PC-9 (cell line): ENCODE results near the gene OGA.

Source experiments
- CTCF ChIP-seq: fragments of 200-600 bp; sonication (generic); conservative IDR thresholded peaks from 2 replicates; pipeline ENCODE4 v1.6.1; 2017; ENCODE audit warnings: mixed run types, antibody characterized with exemption, mild to moderate bottlenecking, moderate library complexity
- EZH2 ChIP-seq: fragments of 200-600 bp; sonication (generic); IDR thresholded peaks from 2 replicates; pipeline ENCODE4 v1.8.0; 2017; ENCODE audit warnings: antibody characterized with exemption, low read depth

DNA sequence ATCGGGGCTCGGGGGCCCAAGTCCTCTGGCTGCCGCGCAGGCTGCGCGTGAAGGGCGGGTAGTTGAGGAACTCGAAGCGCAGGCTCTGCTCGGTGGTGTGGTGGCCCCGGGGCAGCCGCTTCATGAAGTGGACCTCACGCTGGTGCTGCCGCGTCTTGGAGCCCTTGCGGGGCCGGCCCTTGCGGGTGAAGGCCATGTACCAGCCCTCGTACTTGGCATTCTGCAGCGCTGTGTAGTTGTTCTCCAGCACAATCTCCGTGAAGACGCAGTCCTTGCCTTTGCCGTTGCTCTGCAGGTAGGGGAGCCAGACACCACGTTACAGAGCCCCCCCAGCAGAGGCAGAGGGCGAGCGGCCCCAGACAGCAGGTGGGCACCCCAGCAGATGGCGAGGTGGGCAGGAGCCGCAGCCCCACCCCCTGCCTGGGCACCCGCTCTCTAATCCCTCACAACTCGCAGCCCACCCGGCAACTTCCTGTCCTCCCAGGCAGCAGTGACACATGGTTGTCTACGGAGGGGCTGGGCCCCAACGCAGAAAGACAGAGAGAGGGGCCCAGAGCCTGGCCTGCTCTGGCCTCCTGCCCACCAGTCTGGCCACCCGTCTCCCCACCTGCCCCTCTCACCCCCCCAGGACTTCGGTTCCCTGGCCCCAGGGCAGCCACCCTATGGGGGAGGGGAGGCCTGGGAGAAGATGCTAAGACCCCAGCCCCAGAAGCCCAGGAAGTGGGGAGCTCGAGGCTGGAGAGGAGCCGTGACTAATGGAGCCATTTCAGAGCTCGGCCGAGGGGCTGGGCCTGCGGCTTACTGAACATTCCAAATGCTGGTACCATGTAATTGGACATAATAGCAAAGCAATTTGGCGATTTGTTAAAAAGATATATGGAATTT, 47.7 kb downstream of the OGA start:
- TF ChIP-seq CTCF, result no peak
- no peak for TF ChIP-seq EZH2
